Measurements from ENCODE around the gene FOXJ3. TPM values are rescaled to one million over a fixed set of nuclear protein-coding genes. Genes with fewer than 3 reads are reported as not detected.

Gene FOXJ3
- total and polyA plus RNA-seq, 4 donors, result 37.9 to 82.1 (median 39.7) TPM

DNA sequence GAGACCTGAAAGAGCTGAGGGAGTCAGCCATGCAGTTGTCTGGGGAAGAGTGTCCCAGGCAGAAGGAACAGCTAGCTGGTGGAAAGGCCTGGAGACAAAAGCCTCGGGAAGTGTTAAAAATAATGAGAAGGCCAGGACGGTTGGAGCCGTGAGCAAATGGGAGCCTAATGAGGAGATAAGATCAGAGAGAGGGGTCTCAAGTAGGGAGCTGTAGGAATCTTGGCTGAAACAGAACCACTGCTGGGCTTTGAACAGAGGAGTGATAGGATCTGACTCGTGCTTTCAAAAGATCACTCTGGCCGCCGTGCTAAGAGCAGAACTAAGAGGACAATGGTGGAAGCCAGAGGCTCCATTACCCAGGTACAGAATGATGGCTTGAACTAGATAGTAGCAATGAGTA lies 1.9 kb upstream of the FOXJ3 start:
- DNase-seq (ENCODE audit: low read depth in 4 of 6, low spot score in 6 of 6), result no peak
- no peak overlapping the region for H3K4me3 ChIP-seq (ENCODE audit: low read depth, low read length)
- H3K4me1 ChIP-seq (ENCODE audit: control insufficient read depth, insufficient read depth, low read length), result peaks cover 5% of the 10 kb centered on the region
- H3K27ac ChIP-seq (ENCODE audit: low read depth, low read length), result no peak overlapping the region
- H3K27me3 ChIP-seq (ENCODE audit: control insufficient read depth, insufficient read depth, low read length), result no peaks in the 10 kb centered on the region
- no peaks in the 10 kb centered on the region for H3K36me3 ChIP-seq (ENCODE audit: control insufficient read depth, insufficient read depth, low read length)
- H3K9me3 ChIP-seq (ENCODE audit: control insufficient read depth, insufficient read depth, low read length), result no peaks in the 10 kb centered on the region
- WGBS (ENCODE audit: insufficient coverage), result 62% methylated on average over 6 of the region's 6 CpGs

DNA sequence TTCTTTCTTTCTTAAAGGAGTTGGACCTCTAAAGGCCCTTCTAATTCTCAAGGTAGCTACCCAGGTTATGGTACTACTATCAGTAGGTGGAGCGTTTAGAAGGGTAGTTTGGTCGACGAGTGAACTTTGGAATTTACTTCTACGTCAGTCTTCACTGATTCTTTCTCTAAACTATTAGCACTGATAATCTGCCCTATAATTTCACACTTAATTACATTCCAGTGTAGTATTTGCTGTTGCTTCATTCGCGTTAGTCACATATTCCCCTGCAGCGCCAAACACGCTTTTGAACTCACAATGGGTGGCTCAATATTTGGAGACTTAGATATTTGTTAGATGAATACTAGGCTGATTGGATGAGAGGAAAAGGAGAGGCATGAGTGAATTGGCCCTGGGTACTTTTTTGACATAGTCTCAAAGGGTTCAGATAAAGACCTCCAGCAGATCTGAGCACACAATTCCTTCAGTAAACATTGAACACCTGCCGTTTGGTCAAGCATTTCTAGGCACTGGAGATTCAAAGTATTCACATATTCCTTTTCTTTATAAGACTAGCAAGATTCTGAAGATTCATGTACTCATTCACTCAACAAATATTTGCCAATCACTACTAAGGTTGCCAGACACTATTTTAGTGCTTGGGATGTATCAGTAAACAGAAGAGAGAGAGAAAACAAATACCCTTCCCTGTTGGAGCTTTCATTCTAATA lies 929 bp upstream of the FOXJ3 start:
- no peaks in the 10 kb centered on the region for H3K27me3 ChIP-seq (ENCODE audit: control insufficient read depth, insufficient read depth, low read length)
- H3K9me3 ChIP-seq (ENCODE audit: control insufficient read depth, insufficient read depth, low read length), result no peaks in the 10 kb centered on the region
- WGBS (ENCODE audit: insufficient coverage), result 0% methylated on average over 2 of the region's 9 CpGs
- peaks cover 5% of the 10 kb centered on the region for H3K4me1 ChIP-seq (ENCODE audit: control insufficient read depth, insufficient read depth, low read length)
- H3K4me3 ChIP-seq (ENCODE audit: low read depth, low read length), result peak overlapping the region; percentile 96
- peak overlapping the region; percentile 88 for H3K27ac ChIP-seq (ENCODE audit: low read depth, low read length)
- no peak for DNase-seq (ENCODE audit: low read depth in 4 of 6, low spot score in 6 of 6)
- no peaks in the 10 kb centered on the region for H3K36me3 ChIP-seq (ENCODE audit: control insufficient read depth, insufficient read depth, low read length)

DNA sequence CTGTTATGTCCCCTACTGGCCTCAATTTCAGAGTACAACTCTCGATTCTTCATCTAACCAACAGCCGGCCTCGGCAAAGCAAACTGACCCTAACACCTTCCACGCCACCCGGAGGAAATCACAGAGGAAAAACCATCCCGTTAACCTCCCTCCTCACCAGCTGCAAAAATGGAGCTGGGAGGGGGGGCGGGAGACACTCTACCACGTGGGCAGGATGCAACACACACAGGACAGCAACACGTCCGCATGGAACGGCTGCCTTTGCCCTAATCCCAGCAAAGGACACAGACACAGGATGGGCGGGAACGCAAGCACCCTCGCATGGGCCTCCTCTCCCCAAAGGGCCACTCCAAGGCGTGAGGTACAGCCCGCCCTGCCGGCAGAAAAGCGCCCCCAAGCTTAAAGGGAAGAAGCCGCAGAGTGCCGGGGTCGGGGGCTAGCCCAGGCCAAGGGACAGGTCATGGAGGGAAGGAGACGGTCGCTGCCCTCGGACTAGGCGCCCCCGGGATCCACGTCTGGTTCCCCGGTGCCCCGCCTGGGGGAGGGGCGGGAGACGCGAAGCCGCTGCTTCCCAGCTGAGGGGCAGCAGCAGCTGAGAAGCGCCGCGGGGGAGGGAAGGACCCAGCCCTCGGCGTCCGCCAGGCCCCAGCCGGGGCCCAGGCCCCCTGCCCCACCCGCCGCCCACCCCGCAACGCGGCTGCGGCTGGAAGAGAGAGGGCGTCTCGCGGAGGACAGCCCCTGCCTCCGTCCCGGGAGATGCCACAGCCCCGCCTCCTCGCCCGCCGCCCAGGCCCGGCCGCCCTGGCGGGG lies 590 bp downstream of the FOXJ3 start:
- WGBS (ENCODE audit: insufficient coverage), result under 1% methylated on average over 55 of the region's 58 CpGs
- peak overlapping the region; percentile 96 for H3K4me3 ChIP-seq (ENCODE audit: low read depth, low read length)
- H3K27ac ChIP-seq (ENCODE audit: low read depth, low read length), result peak overlapping the region; percentile 88
- no peaks in the 10 kb centered on the region for H3K36me3 ChIP-seq (ENCODE audit: control insufficient read depth, insufficient read depth, low read length)
- H3K27me3 ChIP-seq (ENCODE audit: control insufficient read depth, insufficient read depth, low read length), result no peaks in the 10 kb centered on the region
- H3K9me3 ChIP-seq (ENCODE audit: control insufficient read depth, insufficient read depth, low read length), result no peaks in the 10 kb centered on the region
- H3K4me1 ChIP-seq (ENCODE audit: control insufficient read depth, insufficient read depth, low read length), result peaks cover 5% of the 10 kb centered on the region
- peak in 2 of 6 donors; percentile 57 to 69 for DNase-seq (ENCODE audit: low read depth in 4 of 6, low spot score in 6 of 6)

DNA sequence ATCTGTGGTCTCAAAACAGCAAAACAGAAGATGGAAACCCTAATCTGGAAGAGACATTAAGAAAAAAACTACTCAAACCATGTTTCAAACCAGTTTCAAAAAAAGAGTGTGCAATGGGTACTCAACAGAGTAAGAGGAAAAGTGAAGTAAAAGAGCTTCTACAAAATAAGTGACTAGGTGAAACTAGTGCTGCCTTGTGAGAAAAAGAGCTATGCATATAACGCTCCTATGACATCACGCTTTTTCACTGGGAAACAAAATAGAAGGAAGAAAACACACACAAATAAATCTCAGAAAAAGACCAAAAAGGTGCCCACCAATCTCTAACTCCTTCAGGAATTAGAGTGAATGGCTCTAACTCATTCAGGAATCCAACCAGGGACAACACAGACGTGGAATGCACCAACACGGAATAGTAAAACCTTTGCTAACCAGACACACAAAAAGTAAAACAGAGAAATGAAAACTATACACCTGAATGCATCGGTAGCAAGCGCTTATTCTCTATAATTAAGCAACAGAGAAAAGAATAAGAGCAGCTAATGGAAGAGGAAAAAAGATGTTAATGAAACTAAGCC lies 1.3 kb downstream of the FOXJ3 start:
- H3K27me3 ChIP-seq (ENCODE audit: control insufficient read depth, insufficient read depth, low read length), result no peaks in the 10 kb centered on the region
- WGBS (ENCODE audit: insufficient coverage), result 11% methylated on average over 4 of the region's 6 CpGs
- no peak for DNase-seq (ENCODE audit: low read depth in 4 of 6, low spot score in 6 of 6)

DNA sequence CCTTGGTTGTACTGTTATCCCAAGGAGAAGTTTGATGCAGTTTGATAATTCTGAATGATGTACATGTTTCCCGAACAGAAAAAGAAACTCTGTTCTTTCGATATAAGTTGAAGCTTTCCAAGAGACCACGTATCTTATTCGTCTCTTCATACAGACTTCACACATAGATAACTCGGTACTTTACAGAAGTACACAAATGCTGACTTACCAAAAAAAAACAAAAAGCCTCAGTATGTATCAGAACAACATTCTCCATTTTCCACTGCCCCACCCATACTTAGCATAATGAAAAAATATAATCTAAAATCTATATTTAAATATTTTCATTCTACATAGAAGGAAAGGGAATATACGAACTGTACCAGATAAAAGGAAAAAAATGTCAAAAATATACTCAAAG lies 2.2 kb downstream of the FOXJ3 start:
- Histone ChIP-seq H3K9me3 (ENCODE audit: control insufficient read depth, insufficient read depth, low read length) (no peaks in the 10 kb centered on the region), H3K27ac (ENCODE audit: low read depth, low read length) (no peak overlapping the region), H3K4me1 (ENCODE audit: control insufficient read depth, insufficient read depth, low read length) (peaks cover 5% of the 10 kb centered on the region), H3K36me3 (ENCODE audit: control insufficient read depth, insufficient read depth, low read length) (no peaks in the 10 kb centered on the region), H3K4me3 (ENCODE audit: low read depth, low read length) (no peak overlapping the region), H3K27me3 (ENCODE audit: control insufficient read depth, insufficient read depth, low read length) (no peaks in the 10 kb centered on the region)
- DNase-seq (ENCODE audit: low read depth in 4 of 6, low spot score in 6 of 6), result no peak
- 93% methylated on average over 3 of the region's 6 CpGs for WGBS (ENCODE audit: insufficient coverage)

More for the DNA sequence above, 1.3 kb downstream of the FOXJ3 start:
- Histone ChIP-seq H3K36me3 (ENCODE audit: control insufficient read depth, insufficient read depth, low read length) (no peaks in the 10 kb centered on the region), H3K4me3 (ENCODE audit: low read depth, low read length) (peak overlapping the region; percentile 96), H3K4me1 (ENCODE audit: control insufficient read depth, insufficient read depth, low read length) (peaks cover 5% of the 10 kb centered on the region), H3K27ac (ENCODE audit: low read depth, low read length) (peak overlapping the region; percentile 88), H3K9me3 (ENCODE audit: control insufficient read depth, insufficient read depth, low read length) (no peaks in the 10 kb centered on the region)

DNA sequence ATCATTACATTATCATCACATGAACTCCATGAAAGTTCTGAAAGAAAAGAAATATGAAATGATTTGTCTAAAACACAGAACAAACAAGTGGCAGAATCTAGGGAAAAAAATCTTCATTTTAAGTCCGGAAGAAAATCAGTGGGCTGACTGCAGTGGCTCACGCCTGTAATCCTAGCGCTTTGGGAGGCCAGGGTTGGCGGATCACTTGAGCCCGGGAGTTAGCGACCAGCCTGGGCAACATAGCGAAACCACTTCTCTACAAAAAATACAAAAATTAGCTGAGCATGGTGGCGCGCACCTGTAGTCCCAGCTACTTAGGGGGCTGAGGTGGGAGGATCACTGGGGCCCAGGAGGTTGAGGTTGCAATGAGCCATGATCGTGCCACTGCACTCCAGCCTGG lies 4.8 kb downstream of the FOXJ3 start:
- H3K4me1 ChIP-seq (ENCODE audit: control insufficient read depth, insufficient read depth, low read length), result peaks cover under 1% of the 10 kb centered on the region
- 95% methylated on average over 4 of the region's 10 CpGs for WGBS (ENCODE audit: insufficient coverage)
- no peak overlapping the region for H3K4me3 ChIP-seq (ENCODE audit: low read depth, low read length)
- H3K9me3 ChIP-seq (ENCODE audit: control insufficient read depth, insufficient read depth, low read length), result no peaks in the 10 kb centered on the region
- DNase-seq (ENCODE audit: low read depth in 4 of 6, low spot score in 6 of 6), result no peak
- H3K36me3 ChIP-seq (ENCODE audit: control insufficient read depth, insufficient read depth, low read length), result no peaks in the 10 kb centered on the region
- no peak overlapping the region for H3K27ac ChIP-seq (ENCODE audit: low read depth, low read length)
- H3K27me3 ChIP-seq (ENCODE audit: control insufficient read depth, insufficient read depth, low read length), result no peaks in the 10 kb centered on the region

DNA sequence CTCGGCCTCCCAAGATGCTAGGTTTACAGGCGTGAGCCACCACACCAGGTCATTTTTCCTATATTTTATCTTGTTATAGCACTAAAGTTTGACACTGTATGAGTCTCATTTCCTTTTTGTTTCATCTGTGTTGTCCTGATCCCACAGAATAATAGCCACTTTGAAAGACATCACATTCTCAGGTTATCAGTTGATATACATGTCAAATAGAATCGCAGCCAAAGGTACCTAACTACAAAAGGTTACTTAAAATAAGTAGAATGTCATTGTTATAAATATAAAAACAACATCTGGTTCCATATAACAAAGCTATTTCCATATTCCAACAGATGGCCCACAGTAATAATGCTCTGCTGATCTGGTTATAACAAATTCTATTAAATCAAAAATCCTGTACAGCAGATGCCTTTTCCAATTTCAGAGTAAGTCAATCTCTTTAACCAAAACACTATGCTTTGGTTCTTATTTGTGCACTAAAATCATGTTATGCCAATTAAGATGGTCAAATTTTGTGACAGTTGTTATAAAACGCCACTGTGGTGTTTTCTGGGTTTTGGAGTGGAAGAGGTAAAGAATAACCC lies 6.0 kb downstream of the FOXJ3 start:
- no CpG with 5 or more reads among the region's 4 CpGs for WGBS (ENCODE audit: insufficient coverage)
- DNase-seq (ENCODE audit: low read depth in 4 of 6, low spot score in 6 of 6), result peak in 1 of 6 donors; percentile 24
- no peaks in the 10 kb centered on the region for H3K4me1 ChIP-seq (ENCODE audit: control insufficient read depth, insufficient read depth, low read length)
- no peaks in the 10 kb centered on the region for H3K9me3 ChIP-seq (ENCODE audit: control insufficient read depth, insufficient read depth, low read length)
- no peak overlapping the region for H3K27ac ChIP-seq (ENCODE audit: low read depth, low read length)
- H3K36me3 ChIP-seq (ENCODE audit: control insufficient read depth, insufficient read depth, low read length), result no peaks in the 10 kb centered on the region
- H3K4me3 ChIP-seq (ENCODE audit: low read depth, low read length), result no peak overlapping the region
- no peaks in the 10 kb centered on the region for H3K27me3 ChIP-seq (ENCODE audit: control insufficient read depth, insufficient read depth, low read length)

DNA sequence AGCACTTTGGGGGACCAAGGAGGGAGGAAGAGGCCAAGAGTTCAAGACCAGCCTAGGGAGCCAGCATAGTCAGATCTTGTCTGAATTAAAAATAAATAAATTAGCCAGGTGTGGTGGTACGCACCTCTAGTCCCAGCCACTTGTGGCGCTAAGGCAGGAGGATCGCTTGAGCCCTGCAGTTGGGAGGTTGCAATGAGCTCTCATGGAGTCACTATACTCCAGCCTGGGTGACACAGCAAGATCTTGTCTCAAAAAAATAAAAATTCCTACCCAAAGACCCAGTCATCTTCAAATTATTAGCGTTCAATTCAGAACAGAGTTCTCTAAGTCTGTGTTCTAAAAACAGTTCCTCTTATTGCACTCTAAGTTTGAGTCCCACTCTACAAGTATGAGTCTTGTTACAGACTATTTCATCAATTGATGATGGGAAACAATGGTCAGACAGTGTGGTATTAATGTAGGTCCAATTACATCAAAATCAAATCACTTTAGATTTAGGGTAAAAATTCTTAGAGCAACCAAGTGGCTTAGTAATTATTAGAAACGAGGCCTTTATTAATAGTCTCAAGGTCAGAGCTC lies 6.9 kb downstream of the FOXJ3 start:
- no peaks in the 10 kb centered on the region for H3K4me1 ChIP-seq (ENCODE audit: control insufficient read depth, insufficient read depth, low read length)
- no peak for DNase-seq (ENCODE audit: low read depth in 4 of 6, low spot score in 6 of 6)
- H3K9me3 ChIP-seq (ENCODE audit: control insufficient read depth, insufficient read depth, low read length), result no peaks in the 10 kb centered on the region
- H3K27me3 ChIP-seq (ENCODE audit: control insufficient read depth, insufficient read depth, low read length), result no peaks in the 10 kb centered on the region
- no peaks in the 10 kb centered on the region for H3K36me3 ChIP-seq (ENCODE audit: control insufficient read depth, insufficient read depth, low read length)
- WGBS (ENCODE audit: insufficient coverage), result 91% methylated on average over 3 of the region's 5 CpGs
- no peak overlapping the region for H3K27ac ChIP-seq (ENCODE audit: low read depth, low read length)
- H3K4me3 ChIP-seq (ENCODE audit: low read depth, low read length), result no peak overlapping the region

DNA sequence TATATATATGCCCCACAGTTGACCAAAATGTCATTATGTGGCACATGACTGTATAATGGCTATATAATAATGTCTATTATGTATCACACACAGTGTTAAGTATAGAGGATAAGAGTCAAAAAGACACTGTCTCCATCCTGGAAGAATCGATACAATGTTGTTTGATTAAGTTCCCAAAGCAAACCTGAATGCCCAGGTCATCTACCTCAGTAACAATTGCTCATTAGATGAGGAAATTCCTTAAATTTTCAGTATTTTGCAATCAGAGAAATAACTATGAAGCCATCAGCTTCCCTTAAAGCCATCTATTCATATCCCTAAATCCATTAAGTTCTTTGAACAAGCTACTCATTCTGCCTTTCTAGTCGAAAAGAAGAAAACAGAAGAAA lies 10.0 kb downstream of the FOXJ3 start:
- Histone ChIP-seq H3K4me1 (ENCODE audit: control insufficient read depth, insufficient read depth, low read length) (no peaks in the 10 kb centered on the region), H3K4me3 (ENCODE audit: low read depth, low read length) (no peak overlapping the region), H3K27ac (ENCODE audit: low read depth, low read length) (no peak overlapping the region), H3K9me3 (ENCODE audit: control insufficient read depth, insufficient read depth, low read length) (no peaks in the 10 kb centered on the region), H3K27me3 (ENCODE audit: control insufficient read depth, insufficient read depth, low read length) (no peaks in the 10 kb centered on the region), H3K36me3 (ENCODE audit: control insufficient read depth, insufficient read depth, low read length) (no peaks in the 10 kb centered on the region)
- 88% methylated on average over 1 of the region's 2 CpGs for WGBS (ENCODE audit: insufficient coverage)
- DNase-seq (ENCODE audit: low read depth in 4 of 6, low spot score in 6 of 6), result no peak

Data from spinal cord (tissue), 10 donors.